DND-41 (cell line): ENCODE measurements around the gene CXCR5.

Experiments
- ATAC-seq: fragments of 200-7000 bp; cut with Tn5 transposase; 3 replicates; pipeline ENCODE4 v1.9.1; 2021; ENCODE audit warnings: low read depth; ENCODE audit not compliant: insufficient read depth
- DNase-seq: peaks from one replicate; pipeline ENCODE4 v3.0.0-alpha.2; 2020
- H2AFZ ChIP-seq: 2 replicates; pipeline ENCODE4 v1.6.0; 2012; ENCODE audit warnings: low read depth, low read length
- H3K27ac ChIP-seq: 2 replicates; pipeline ENCODE4 v1.5.1; 2012; ENCODE audit warnings: low read length, inconsistent platforms
- H3K27me3 ChIP-seq: fragments of 200-600 bp; sonication (generic); 2 replicates; pipeline ENCODE4 v1.6.0; 2012; ENCODE audit warnings: low read length, mild to moderate bottlenecking, inconsistent platforms; ENCODE audit not compliant: insufficient read depth, poor library complexity
- H3K36me3 ChIP-seq: 2 replicates; pipeline ENCODE4 v1.5.1; 2012; ENCODE audit warnings: low read length, inconsistent platforms; ENCODE audit not compliant: insufficient read depth
- H3K4me1 ChIP-seq: 2 replicates; pipeline ENCODE4 v1.5.1; 2012; ENCODE audit warnings: mild to moderate bottlenecking, low read length; ENCODE audit not compliant: insufficient read depth
- H3K4me2 ChIP-seq: 2 replicates; pipeline ENCODE4 v1.6.0; 2012; ENCODE audit warnings: mild to moderate bottlenecking, moderate library complexity, low read length, inconsistent platforms; ENCODE audit not compliant: insufficient read depth
- H3K4me3 ChIP-seq, 2 experiments: fragments of 200-600 bp in 1 of 2; shearing (Covaris generic) in 1 of 2; 2 replicates each; pipeline ENCODE4 v1.5.1; 2012 to 2016; ENCODE audit warnings: inconsistent platforms in 2 of 2, low read length in 2 of 2, mild to moderate bottlenecking in 2 of 2, low read depth in 1 of 2, moderate library complexity in 1 of 2
- H3K79me2 ChIP-seq: 2 replicates; pipeline ENCODE4 v1.6.0; 2012; ENCODE audit warnings: low read length, inconsistent platforms; ENCODE audit not compliant: insufficient read depth
- H3K9ac ChIP-seq: 2 replicates; pipeline ENCODE4 v1.6.0; 2012; ENCODE audit warnings: low read depth, mild to moderate bottlenecking, inconsistent platforms, low read length, moderate library complexity
- H3K9me3 ChIP-seq: 2 replicates; pipeline ENCODE4 v1.5.1; 2012; ENCODE audit warnings: low read length, moderate library complexity, mild to moderate bottlenecking, inconsistent platforms; ENCODE audit not compliant: insufficient read depth, severe bottlenecking
- H4K20me1 ChIP-seq: 2 replicates; pipeline ENCODE4 v1.6.0; 2012; ENCODE audit warnings: low read length; ENCODE audit not compliant: insufficient read depth
- EZH2 ChIP-seq: IDR thresholded peaks from 3 replicates; pipeline ENCODE4 v1.6.1; 2012; ENCODE audit warnings: borderline replicate concordance, low read depth, mild to moderate bottlenecking, moderate library complexity, low read length, inconsistent platforms; ENCODE audit not compliant: severe bottlenecking
- TF ChIP-seq, protein P1 (sequence below): IDR thresholded peaks from 2 replicates; pipeline ENCODE4 v1.5.1; 2012; ENCODE audit warnings: borderline replicate concordance, low read length, moderate library complexity, mild to moderate bottlenecking; ENCODE audit not compliant: poor library complexity, severe bottlenecking; ENCODE audit errors: extremely low read depth

The CXCR5 gene

DNA sequence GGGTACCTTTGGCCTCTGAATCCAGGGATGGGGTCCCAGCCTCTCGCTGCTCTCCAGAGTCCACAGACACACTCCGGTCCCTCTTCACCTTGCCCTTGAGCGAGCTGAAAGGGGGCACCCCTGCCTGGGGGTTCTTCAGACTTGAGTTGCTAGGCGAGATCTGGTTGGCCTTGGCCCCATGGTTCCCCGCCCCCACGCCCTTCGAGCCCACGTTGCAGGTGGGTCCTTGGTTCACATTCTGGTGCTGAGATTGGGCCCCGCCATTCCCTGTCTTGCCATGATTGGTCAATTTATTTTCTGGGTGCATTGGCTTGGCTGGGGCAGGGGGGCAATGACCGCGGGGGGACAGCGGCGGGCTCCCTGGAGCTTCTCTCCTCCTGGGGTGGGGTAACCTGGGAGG, 24.6 kb downstream of the CXCR5 start:
- ATAC-seq (no peak), DNase-seq (no peak)
- no peaks in the 10 kb centered on the region for H3K9me3 ChIP-seq
- no peak overlapping the region for H3K4me2 ChIP-seq
- TF ChIP-seq EZH2 = no peak
- TF ChIP-seq, protein P1, sequence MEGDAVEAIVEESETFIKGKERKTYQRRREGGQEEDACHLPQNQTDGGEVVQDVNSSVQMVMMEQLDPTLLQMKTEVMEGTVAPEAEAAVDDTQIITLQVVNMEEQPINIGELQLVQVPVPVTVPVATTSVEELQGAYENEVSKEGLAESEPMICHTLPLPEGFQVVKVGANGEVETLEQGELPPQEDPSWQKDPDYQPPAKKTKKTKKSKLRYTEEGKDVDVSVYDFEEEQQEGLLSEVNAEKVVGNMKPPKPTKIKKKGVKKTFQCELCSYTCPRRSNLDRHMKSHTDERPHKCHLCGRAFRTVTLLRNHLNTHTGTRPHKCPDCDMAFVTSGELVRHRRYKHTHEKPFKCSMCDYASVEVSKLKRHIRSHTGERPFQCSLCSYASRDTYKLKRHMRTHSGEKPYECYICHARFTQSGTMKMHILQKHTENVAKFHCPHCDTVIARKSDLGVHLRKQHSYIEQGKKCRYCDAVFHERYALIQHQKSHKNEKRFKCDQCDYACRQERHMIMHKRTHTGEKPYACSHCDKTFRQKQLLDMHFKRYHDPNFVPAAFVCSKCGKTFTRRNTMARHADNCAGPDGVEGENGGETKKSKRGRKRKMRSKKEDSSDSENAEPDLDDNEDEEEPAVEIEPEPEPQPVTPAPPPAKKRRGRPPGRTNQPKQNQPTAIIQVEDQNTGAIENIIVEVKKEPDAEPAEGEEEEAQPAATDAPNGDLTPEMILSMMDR = no peak
- peaks cover 28% of the 10 kb centered on the region for H3K4me1 ChIP-seq
- no peaks in the 10 kb centered on the region for H4K20me1 ChIP-seq
- no peak overlapping the region for H3K4me3 ChIP-seq
- peaks cover 41% of the 10 kb centered on the region for H3K36me3 ChIP-seq
- H3K27ac ChIP-seq = no peak overlapping the region; the same call in 1 of the 2 replicates
- no peaks in the 10 kb centered on the region for H3K27me3 ChIP-seq
- H3K79me2 ChIP-seq = peaks cover 25% of the 10 kb centered on the region
- no peak overlapping the region for H3K9ac ChIP-seq
- H2AFZ ChIP-seq = no peak overlapping the region

DNA sequence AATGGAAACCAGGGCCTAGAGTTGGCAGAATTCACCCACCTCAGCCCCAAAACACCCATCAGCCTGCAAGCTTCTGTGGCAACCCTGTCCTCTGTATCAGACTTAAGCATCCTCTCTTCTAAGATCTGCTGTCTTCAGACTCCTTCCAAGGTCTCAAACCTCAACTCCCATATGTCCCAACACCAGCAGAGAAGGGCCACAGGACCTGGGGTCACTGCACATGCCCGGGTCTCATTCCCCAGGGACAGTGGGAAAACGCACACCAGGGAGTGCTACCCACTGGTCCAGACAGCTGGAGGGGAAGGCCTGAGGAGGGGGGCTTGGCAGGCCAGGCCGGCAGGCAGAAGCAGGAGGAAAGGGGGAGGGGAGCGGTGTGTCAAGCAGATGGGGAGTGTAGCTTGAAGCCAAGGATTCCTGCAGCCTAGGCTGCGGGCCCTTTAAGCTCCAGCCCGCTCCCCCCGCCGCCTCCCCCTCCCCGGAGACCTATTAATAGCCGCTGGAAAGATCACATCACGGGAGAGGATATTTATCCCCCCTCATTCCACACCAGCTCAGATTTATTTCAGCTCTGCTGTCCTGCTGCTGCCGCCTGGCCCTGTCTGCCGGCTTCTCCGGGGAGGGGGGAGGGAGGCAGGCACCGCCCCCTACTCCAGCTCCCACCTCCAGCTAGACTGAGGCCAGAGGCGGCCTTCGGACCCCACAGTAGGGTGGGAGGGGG, 25.4 kb downstream of the CXCR5 start:
- Histone ChIP-seq H3K36me3 (peaks cover 33% of the 10 kb centered on the region), H4K20me1 (no peaks in the 10 kb centered on the region), H3K4me1 (peaks cover 36% of the 10 kb centered on the region), H3K27ac (peak overlapping the region; percentile 35; the same call in 1 of the 2 replicates), H3K27me3 (no peaks in the 10 kb centered on the region), H3K9me3 (no peaks in the 10 kb centered on the region), H3K4me3 (no peak overlapping the region), H3K4me2 (no peak overlapping the region), H2AFZ (no peak overlapping the region), H3K9ac (0 out of 2 replicates have a peak overlapping the region, but pooled peaks have one; percentile 9), H3K79me2 (peaks cover 25% of the 10 kb centered on the region)
- no peak for ATAC-seq
- TF ChIP-seq EZH2 = no peak
- TF ChIP-seq, protein P1 = no peak
- DNase-seq = no peak

DNA sequence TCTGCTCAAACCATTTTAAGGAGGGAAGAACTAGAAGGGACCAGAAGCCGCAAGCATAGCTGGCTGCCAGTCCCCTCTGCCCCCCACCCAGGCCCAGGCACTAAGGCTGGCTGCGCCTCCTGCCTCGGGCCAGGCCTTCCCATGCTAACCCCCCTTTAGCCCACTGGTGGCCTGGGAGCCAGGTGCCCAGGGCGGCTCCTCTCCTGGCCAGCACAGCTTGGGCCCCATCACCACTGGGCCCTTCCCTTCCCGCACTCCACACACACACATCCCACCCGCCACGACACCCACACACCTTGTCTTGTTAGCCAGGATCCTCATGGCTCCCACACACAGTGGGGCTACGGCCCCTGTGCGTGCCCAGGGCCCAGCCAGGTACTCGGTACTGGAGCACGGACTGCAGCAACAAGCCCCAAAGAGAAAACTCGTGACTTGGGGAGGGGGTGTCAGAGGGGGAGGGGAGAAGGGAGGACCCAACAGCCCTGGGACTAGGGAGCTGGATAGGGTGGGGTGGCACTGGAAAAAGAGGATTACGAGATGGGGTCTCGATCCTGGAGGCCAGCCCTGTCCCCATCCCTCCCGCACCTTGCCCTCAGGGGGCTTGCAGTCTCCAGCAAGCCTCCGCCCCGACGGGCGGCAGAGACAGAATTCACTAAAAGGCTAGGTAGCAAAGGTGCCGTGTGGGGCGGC, 26.1 kb downstream of the CXCR5 start:
- H3K9ac ChIP-seq = 0 out of 2 replicates have a peak overlapping the region, but pooled peaks have one; percentile 9
- H2AFZ ChIP-seq = no peak overlapping the region
- H3K4me1 ChIP-seq = peaks cover 43% of the 10 kb centered on the region
- H3K4me2 ChIP-seq = no peak overlapping the region
- ATAC-seq (no peak), DNase-seq (no peak)
- H3K27me3 ChIP-seq = no peaks in the 10 kb centered on the region
- no peak for TF ChIP-seq EZH2
- TF ChIP-seq, protein P1 = no peak
- no peak overlapping the region; the same call in 1 of the 2 replicates for H3K27ac ChIP-seq
- peaks cover 25% of the 10 kb centered on the region for H3K79me2 ChIP-seq
- no peak overlapping the region for H3K4me3 ChIP-seq
- H3K36me3 ChIP-seq = peaks cover 29% of the 10 kb centered on the region
- no peaks in the 10 kb centered on the region for H3K9me3 ChIP-seq
- H4K20me1 ChIP-seq = no peaks in the 10 kb centered on the region
